WTC11 (cell line): Measurements from ENCODE around the gene APOA1. TPM values are rescaled to one million over a fixed set of nuclear protein-coding genes. Genes with fewer than 3 reads are reported as not detected.

ENCODE experiments used
- ATAC-seq: fragments of 200-7000 bp; cut with Tn5 transposase; 2 replicates; pipeline ENCODE4 v1.10.0; 2021; ENCODE audit warnings: mild to moderate bottlenecking, moderate library complexity
- CTCF ChIA-PET: fragments of 300-600 bp; sonication (Branson Sonifier 250); formaldehyde crosslinking; loops from one replicate; lab custom pipeline; 2021; ENCODE audit warnings: antibody characterized with exemption; lab: Charles Lee
- POLR2A ChIA-PET: fragments of 350-600 bp; sonication (Branson Sonifier 250); formaldehyde crosslinking; loops from one replicate; lab custom pipeline; 2021; ENCODE audit warnings: antibody characterized with exemption; lab: Charles Lee
- DNase-seq: peaks from one replicate; pipeline ENCODE4 v3.0.0; 2021; ENCODE audit warnings: low spot score
- H3K27ac Mint-ChIP-seq: 2 replicates; pipeline ENCODE4 v1.8.0; 2021; ENCODE audit warnings: mixed read lengths
- H3K27me3 Mint-ChIP-seq: 2 replicates; pipeline ENCODE4 v1.8.0; 2021; ENCODE audit warnings: low read depth, mild to moderate bottlenecking, moderate library complexity, mixed read lengths
- H3K36me3 Mint-ChIP-seq: 2 replicates; pipeline ENCODE4 v1.8.0; 2021; ENCODE audit warnings: mixed read lengths
- H3K4me1 Mint-ChIP-seq: 2 replicates; pipeline ENCODE4 v1.8.0; 2022; ENCODE audit warnings: mixed read lengths
- H3K4me3 Mint-ChIP-seq: 2 replicates; pipeline ENCODE4 v1.8.0; 2021; ENCODE audit warnings: mild to moderate bottlenecking, moderate library complexity, mixed read lengths
- H3K9me3 Mint-ChIP-seq: 2 replicates; pipeline ENCODE4 v1.8.0; 2021; ENCODE audit warnings: mixed read lengths
- CREM ChIP-seq: sonication (generic); formaldehyde crosslinking; IDR thresholded peaks from 2 replicates; pipeline ENCODE4 v1.8.1; 2022; ENCODE audit warnings: mild to moderate bottlenecking, missing genetic modification reagents, moderate library complexity
- GRHL2 ChIP-seq: fragments of 250-450 bp; sonication (Bioruptor Pico); IDR thresholded peaks from 2 replicates; pipeline ENCODE4 v1.8.0; 2022; ENCODE audit warnings: mild to moderate bottlenecking, moderate library complexity; ENCODE audit not compliant: insufficient replicate concordance, severe bottlenecking
- NR1H2 ChIP-seq: sonication (generic); formaldehyde crosslinking; IDR thresholded peaks from 2 replicates; pipeline ENCODE4 v1.9.0; 2021; ENCODE audit warnings: mild to moderate bottlenecking, moderate library complexity, missing genetic modification reagents
- OVOL2 ChIP-seq: fragments of 250-450 bp; sonication (Bioruptor Pico); IDR thresholded peaks from 2 replicates; pipeline ENCODE4 v1.9.0; 2021; ENCODE audit warnings: mild to moderate bottlenecking, borderline replicate concordance
- RELA ChIP-seq: sonication (generic); formaldehyde crosslinking; IDR thresholded peaks from 2 replicates; pipeline ENCODE4 v1.8.1; 2022; ENCODE audit warnings: missing genetic modification reagents, mild to moderate bottlenecking, borderline replicate concordance
- SMAD4 ChIP-seq: sonication (generic); formaldehyde crosslinking; IDR thresholded peaks from 2 replicates; pipeline ENCODE4 v1.8.0; 2022; ENCODE audit warnings: mild to moderate bottlenecking, missing genetic modification reagents
- SOX15 ChIP-seq: fragments of 250-450 bp; sonication (Bioruptor Pico); IDR thresholded peaks from 2 replicates; pipeline ENCODE4 v1.9.0; 2021; ENCODE audit warnings: mild to moderate bottlenecking
- TEAD4 ChIP-seq: sonication (generic); formaldehyde crosslinking; IDR thresholded peaks from 2 replicates; pipeline ENCODE4 v1.8.0; 2022; ENCODE audit warnings: mild to moderate bottlenecking, missing genetic modification reagents
- ZNF232 ChIP-seq: sonication (generic); formaldehyde crosslinking; IDR thresholded peaks from 2 replicates; pipeline ENCODE4 v1.8.0; 2022; ENCODE audit warnings: mild to moderate bottlenecking, missing genetic modification reagents
- total RNA-seq: library from RNA; stranded (reverse); gene quantifications from 3 replicates; pipeline ENCODE4 v1.2.3, GENCODE V29; 2021
- TF ChIP-seq, protein P1 (sequence below): sonication (generic); formaldehyde crosslinking; IDR thresholded peaks from 2 replicates; pipeline ENCODE4 v1.8.0; 2023; ENCODE audit warnings: missing genetic modification reagents, mild to moderate bottlenecking, borderline replicate concordance
- TF ChIP-seq, protein P2 (sequence below): sonication (generic); formaldehyde crosslinking; IDR thresholded peaks from 2 replicates; pipeline ENCODE4 v1.8.1; 2023; ENCODE audit warnings: mild to moderate bottlenecking, missing genetic modification reagents, borderline replicate concordance
- TF ChIP-seq, protein P3 (sequence below): fragments of 250-450 bp; sonication (Bioruptor Pico); IDR thresholded peaks from 2 replicates; pipeline ENCODE4 v1.9.0; 2021; ENCODE audit warnings: moderate library complexity, mild to moderate bottlenecking, inconsistent platforms, borderline replicate concordance
- TF ChIP-seq, protein P4 (sequence below): sonication (generic); formaldehyde crosslinking; IDR thresholded peaks from 2 replicates; pipeline ENCODE4 v1.8.0; 2022; ENCODE audit warnings: mild to moderate bottlenecking, missing genetic modification reagents
- TF ChIP-seq, protein P5 (sequence below): fragments of 250-450 bp; sonication (Bioruptor Pico); conservative IDR thresholded peaks from 2 replicates; pipeline ENCODE4 v1.9.0; 2021; ENCODE audit warnings: mild to moderate bottlenecking
- TF ChIP-seq, protein P6 (sequence below): sonication (generic); formaldehyde crosslinking; IDR thresholded peaks from 2 replicates; pipeline ENCODE4 v1.8.0; 2022; ENCODE audit warnings: mild to moderate bottlenecking, missing genetic modification reagents

Gene APOA1
- total RNA-seq, 1 experiment from 2014 or later = 2.1 TPM

DNA sequence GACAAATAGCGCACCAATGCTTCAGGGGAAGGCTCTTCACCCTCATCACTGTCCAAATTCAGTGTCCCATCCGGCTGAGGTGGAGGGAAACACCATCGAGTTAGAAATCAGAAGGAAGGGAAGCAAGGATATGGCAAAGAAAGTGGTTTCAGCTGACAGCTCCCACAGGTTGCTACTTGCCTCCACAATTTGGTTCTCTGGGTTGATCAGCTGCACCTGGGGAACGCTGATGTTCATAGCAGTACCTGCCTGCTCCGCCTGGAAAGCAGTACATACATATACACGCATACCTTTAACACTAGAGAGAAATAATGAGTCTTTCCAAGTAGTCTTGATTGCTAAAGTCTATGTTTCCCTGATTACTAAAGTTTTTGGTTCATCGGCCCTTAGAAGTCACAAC is 37.8 kb upstream of the APOA1 start (continued):
- TF ChIP-seq, protein P1, sequence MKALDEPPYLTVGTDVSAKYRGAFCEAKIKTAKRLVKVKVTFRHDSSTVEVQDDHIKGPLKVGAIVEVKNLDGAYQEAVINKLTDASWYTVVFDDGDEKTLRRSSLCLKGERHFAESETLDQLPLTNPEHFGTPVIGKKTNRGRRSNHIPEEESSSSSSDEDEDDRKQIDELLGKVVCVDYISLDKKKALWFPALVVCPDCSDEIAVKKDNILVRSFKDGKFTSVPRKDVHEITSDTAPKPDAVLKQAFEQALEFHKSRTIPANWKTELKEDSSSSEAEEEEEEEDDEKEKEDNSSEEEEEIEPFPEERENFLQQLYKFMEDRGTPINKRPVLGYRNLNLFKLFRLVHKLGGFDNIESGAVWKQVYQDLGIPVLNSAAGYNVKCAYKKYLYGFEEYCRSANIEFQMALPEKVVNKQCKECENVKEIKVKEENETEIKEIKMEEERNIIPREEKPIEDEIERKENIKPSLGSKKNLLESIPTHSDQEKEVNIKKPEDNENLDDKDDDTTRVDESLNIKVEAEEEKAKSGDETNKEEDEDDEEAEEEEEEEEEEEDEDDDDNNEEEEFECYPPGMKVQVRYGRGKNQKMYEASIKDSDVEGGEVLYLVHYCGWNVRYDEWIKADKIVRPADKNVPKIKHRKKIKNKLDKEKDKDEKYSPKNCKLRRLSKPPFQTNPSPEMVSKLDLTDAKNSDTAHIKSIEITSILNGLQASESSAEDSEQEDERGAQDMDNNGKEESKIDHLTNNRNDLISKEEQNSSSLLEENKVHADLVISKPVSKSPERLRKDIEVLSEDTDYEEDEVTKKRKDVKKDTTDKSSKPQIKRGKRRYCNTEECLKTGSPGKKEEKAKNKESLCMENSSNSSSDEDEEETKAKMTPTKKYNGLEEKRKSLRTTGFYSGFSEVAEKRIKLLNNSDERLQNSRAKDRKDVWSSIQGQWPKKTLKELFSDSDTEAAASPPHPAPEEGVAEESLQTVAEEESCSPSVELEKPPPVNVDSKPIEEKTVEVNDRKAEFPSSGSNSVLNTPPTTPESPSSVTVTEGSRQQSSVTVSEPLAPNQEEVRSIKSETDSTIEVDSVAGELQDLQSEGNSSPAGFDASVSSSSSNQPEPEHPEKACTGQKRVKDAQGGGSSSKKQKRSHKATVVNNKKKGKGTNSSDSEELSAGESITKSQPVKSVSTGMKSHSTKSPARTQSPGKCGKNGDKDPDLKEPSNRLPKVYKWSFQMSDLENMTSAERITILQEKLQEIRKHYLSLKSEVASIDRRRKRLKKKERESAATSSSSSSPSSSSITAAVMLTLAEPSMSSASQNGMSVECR (CRISPR knock-in tag) = no peak
- TF ChIP-seq, protein P2, sequence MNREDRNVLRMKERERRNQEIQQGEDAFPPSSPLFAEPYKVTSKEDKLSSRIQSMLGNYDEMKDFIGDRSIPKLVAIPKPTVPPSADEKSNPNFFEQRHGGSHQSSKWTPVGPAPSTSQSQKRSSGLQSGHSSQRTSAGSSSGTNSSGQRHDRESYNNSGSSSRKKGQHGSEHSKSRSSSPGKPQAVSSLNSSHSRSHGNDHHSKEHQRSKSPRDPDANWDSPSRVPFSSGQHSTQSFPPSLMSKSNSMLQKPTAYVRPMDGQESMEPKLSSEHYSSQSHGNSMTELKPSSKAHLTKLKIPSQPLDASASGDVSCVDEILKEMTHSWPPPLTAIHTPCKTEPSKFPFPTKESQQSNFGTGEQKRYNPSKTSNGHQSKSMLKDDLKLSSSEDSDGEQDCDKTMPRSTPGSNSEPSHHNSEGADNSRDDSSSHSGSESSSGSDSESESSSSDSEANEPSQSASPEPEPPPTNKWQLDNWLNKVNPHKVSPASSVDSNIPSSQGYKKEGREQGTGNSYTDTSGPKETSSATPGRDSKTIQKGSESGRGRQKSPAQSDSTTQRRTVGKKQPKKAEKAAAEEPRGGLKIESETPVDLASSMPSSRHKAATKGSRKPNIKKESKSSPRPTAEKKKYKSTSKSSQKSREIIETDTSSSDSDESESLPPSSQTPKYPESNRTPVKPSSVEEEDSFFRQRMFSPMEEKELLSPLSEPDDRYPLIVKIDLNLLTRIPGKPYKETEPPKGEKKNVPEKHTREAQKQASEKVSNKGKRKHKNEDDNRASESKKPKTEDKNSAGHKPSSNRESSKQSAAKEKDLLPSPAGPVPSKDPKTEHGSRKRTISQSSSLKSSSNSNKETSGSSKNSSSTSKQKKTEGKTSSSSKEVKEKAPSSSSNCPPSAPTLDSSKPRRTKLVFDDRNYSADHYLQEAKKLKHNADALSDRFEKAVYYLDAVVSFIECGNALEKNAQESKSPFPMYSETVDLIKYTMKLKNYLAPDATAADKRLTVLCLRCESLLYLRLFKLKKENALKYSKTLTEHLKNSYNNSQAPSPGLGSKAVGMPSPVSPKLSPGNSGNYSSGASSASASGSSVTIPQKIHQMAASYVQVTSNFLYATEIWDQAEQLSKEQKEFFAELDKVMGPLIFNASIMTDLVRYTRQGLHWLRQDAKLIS (CRISPR knock-in tag) = no peak

DNA sequence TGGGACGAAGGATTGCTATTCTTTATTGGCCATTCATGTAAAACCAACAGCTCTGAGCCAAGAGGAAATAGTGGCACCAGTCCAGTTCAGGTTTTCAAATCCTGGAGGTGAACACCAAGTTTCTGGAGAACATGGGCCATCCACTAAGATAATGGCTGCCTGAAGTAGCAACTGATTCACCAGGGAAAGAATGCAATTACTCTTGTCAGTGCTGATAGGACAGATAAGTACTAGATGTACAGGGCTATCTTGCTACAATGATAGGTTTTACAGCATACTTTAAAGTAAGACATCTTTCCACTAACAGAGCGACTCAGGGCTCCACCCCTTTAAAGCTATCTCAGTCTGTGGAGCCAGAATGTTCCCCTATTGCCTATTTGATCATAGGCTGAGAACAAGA is 36.8 kb upstream of the APOA1 start:
- ChIA-PET CTCF (interaction anchor here (1.2 kb wide), 1 partner anchor 39 kb away, joined by 3 read pairs; no protein-coding TSS in a partner anchor), POLR2A (no interaction called here)
- DNase-seq = no peak
- Mint-ChIP-seq H3K4me3 (no peak overlapping the region), H3K4me1 (peaks cover 3% of the 10 kb centered on the region; the same call in 1 of the 2 replicates), H3K27ac (no peak overlapping the region), H3K27me3 (no peaks in the 10 kb centered on the region), H3K9me3 (no peaks in the 10 kb centered on the region), H3K36me3 (peaks cover 36% of the 10 kb centered on the region)
- ATAC-seq = no peak
- TF ChIP-seq CREM (CRISPR knock-in tag) (no peak), ZNF232 (CRISPR knock-in tag) (no peak), SMAD4 (no peak), TEAD4 (no peak), NR1H2 (CRISPR knock-in tag) (no peak), SOX15 (CRISPR knock-in tag) (no peak), OVOL2 (no peak)
- TF ChIP-seq, protein P3, sequence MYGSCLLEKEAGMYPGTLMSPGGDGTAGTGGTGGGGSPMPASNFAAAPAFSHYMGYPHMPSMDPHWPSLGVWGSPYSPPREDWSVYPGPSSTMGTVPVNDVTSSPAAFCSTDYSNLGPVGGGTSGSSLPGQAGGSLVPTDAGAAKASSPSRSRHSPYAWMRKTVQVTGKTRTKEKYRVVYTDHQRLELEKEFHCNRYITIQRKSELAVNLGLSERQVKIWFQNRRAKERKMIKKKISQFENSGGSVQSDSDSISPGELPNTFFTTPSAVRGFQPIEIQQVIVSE (CRISPR knock-in tag) = no peak

DNA sequence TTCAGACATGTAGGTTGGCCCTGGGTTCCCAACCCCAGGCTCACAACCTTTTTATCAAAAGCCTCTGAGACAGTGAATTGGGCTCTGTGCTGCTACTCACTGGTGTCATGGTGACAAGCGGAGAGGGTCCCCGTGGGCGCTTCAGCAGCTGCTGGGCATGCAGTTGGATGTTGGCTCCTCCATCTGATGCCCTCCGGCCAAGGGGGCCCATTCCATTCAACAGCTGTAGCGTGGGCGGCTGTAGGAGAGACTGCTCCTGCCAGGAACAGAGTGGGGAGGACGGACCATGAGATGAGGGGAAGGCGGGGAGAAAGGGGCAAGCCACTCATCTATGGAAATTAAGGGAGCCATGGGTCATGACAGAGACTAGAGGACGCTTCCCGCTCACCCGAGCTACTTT is 36.0 kb upstream of the APOA1 start:
- H3K4me3 Mint-ChIP-seq = no peak overlapping the region
- TF ChIP-seq, protein P4, sequence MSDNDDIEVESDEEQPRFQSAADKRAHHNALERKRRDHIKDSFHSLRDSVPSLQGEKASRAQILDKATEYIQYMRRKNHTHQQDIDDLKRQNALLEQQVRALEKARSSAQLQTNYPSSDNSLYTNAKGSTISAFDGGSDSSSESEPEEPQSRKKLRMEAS (CRISPR knock-in tag) = no peak
- TF ChIP-seq, protein P2 (CRISPR knock-in tag) = no peak
- TF ChIP-seq RELA (no peak), GRHL2 (no peak), SOX15 (CRISPR knock-in tag) (no peak)
- TF ChIP-seq, protein P5, sequence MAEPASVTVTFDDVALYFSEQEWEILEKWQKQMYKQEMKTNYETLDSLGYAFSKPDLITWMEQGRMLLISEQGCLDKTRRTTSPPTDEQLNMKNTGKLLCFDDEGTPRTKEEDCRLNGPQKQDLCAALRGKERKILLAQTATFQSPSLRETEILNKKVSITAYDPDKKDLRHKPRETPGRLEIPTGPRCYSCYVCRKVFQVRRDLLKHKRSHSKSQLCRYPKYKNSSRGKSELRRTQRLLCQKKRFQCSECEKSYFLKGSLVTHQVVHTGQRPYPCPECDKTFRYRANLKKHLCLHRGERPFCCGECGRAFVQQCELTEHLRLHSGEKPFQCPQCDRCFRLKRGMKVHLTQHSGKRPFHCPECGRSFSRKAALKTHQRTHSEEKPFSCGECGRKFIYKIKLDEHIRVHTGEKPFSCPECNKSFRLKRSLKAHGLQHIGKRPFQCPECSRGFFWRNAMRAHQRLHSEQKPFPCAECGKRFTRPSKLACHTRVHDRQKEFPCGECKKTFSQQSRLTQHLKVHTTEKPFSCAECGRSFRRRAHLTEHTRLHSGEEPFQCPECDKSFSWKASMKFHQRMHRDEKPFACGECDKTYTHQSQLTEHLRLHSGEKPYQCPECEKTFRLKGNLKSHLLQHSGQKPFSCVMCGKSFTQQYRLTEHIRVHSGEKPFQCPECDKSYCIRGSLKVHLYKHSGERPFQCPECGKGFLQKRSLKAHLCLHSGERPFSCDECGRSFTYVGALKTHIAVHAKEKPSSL (CRISPR knock-in tag) = no peak
- TF ChIP-seq, protein P6, sequence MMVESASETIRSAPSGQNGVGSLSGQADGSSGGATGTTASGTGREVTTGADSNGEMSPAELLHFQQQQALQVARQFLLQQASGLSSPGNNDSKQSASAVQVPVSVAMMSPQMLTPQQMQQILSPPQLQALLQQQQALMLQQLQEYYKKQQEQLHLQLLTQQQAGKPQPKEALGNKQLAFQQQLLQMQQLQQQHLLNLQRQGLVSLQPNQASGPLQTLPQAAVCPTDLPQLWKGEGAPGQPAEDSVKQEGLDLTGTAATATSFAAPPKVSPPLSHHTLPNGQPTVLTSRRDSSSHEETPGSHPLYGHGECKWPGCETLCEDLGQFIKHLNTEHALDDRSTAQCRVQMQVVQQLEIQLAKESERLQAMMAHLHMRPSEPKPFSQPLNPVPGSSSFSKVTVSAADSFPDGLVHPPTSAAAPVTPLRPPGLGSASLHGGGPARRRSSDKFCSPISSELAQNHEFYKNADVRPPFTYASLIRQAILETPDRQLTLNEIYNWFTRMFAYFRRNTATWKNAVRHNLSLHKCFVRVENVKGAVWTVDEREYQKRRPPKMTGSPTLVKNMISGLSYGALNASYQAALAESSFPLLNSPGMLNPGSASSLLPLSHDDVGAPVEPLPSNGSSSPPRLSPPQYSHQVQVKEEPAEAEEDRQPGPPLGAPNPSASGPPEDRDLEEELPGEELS (CRISPR knock-in tag) = no peak

More for the DNA sequence above, 36.0 kb upstream of the APOA1 start:
- ATAC-seq (no peak), DNase-seq (no peak)
- ChIA-PET POLR2A (no interaction called here), CTCF (interaction anchor here (1.2 kb wide), 1 partner anchor 38 kb away, joined by 3 read pairs; no protein-coding TSS in a partner anchor)
- no peaks in the 10 kb centered on the region for H3K9me3 Mint-ChIP-seq
- peaks cover 38% of the 10 kb centered on the region for H3K36me3 Mint-ChIP-seq
- no peak overlapping the region for H3K27ac Mint-ChIP-seq
- no peaks in the 10 kb centered on the region for H3K27me3 Mint-ChIP-seq
- H3K4me1 Mint-ChIP-seq = 0 out of 2 replicates have a peak, but pooled peaks cover 3% of the 10 kb centered on the region
